HepG2 (cell line): ENCODE results near the gene RFC2. TPM values are rescaled to one million over a fixed set of nuclear protein-coding genes. Genes with fewer than 3 reads are reported as not detected.

Source experiments
- ATAC-seq: fragments of 200-7000 bp; cut with Tn5 transposase; 3 replicates; pipeline ENCODE4 v1.9.1; 2020; ENCODE audit warnings: mild to moderate bottlenecking, moderate library complexity
- BruUV-seq: library from RNA; stranded (reverse); fragments of 400-500 nt; replicated peaks from 2 replicates; lab custom pipeline; 2021; lab: Mats Ljungman, UMichigan
- CTCF ChIA-PET: fragments of 300-600 bp; formaldehyde crosslinking; extraction: SDS; loops from one replicate; lab custom pipeline; 2021; ENCODE audit warnings: low total read pairs, inconsistent platforms, low intra/inter-chr PET ratio; lab: Yijun Ruan, JAX
- POLR2A ChIA-PET: fragments of 350-600 bp; sonication (Branson Sonifier 250); formaldehyde crosslinking; loops from one replicate; lab custom pipeline; 2020; ENCODE audit warnings: antibody characterized with exemption, inconsistent platforms; lab: Yijun Ruan, JAX
- DNase-seq: peaks from one replicate; pipeline ENCODE4 v3.0.0-alpha.2; 2015; ENCODE audit warnings: low spot score
- FAIRE-seq: peaks from 3 replicates; lab custom pipeline; 2011; peaks lifted over from hg19 to GRCh38; lab: Jason Lieb, UNC
- H2AFZ ChIP-seq: one replicate; pipeline ENCODE4 v1.6.1; 2011; ENCODE audit warnings: low read length, inconsistent platforms
- H3K27ac ChIP-seq: fragments of 300-600 bp; 3 replicates; pipeline ENCODE4 v1.8.0; 2011; ENCODE audit warnings: mixed run types, mild to moderate bottlenecking, mixed read lengths, low read length, inconsistent platforms; ENCODE audit not compliant: insufficient read depth; ENCODE audit errors: extremely low read length
- H3K27me3 ChIP-seq, 2 experiments: fragments of 200-600 bp in 1 of 2; 2 replicates in 1 of 2; 3 replicates in 1 of 2; pipeline versions ENCODE4 v1.6.0 to v1.8.0; 2011; ENCODE audit warnings: low read length in 2 of 2, mild to moderate bottlenecking in 2 of 2, moderate library complexity in 2 of 2, inconsistent platforms in 1 of 2; ENCODE audit not compliant: insufficient read depth in 2 of 2, control insufficient read depth in 1 of 2
- H3K36me3 ChIP-seq, 2 experiments: fragments of 200-600 bp in 1 of 2; replicated peaks in 1 of 2; 2 replicates in 1 of 2; 3 replicates in 1 of 2; pipeline versions ENCODE4 v1.5.1 to v1.8.0; 2011; ENCODE audit warnings: low read length in 2 of 2, inconsistent platforms in 1 of 2; ENCODE audit not compliant: insufficient read depth in 2 of 2, control insufficient read depth in 1 of 2
- H3K4me1 ChIP-seq: 2 replicates; pipeline ENCODE4 v1.5.1; 2012; ENCODE audit warnings: low read length, inconsistent platforms; ENCODE audit not compliant: insufficient read depth
- H3K4me2 ChIP-seq: 2 replicates; pipeline ENCODE4 v1.6.0; 2011; ENCODE audit warnings: low read depth, low read length, inconsistent platforms
- H3K4me3 ChIP-seq, 3 experiments: fragments of 200-600 bp in 1 of 3; sonication (generic), shearing (Covaris generic) in 1 of 3; replicated peaks in 1 of 3; 2 replicates each; pipeline ENCODE4 v1.5.1; 2011 to 2016; ENCODE audit warnings: low read length in 3 of 3, inconsistent platforms in 2 of 3, low read depth in 2 of 3, mild to moderate bottlenecking in 2 of 3, control low read depth in 1 of 3, mixed read lengths in 1 of 3; ENCODE audit not compliant: insufficient read depth in 1 of 3
- H3K79me2 ChIP-seq: one replicate; pipeline ENCODE4 v1.6.1; 2011; ENCODE audit warnings: low read length, inconsistent platforms; ENCODE audit not compliant: insufficient read depth
- H3K9ac ChIP-seq: 2 replicates; pipeline ENCODE4 v1.6.0; 2011; ENCODE audit warnings: mild to moderate bottlenecking, low read depth, low read length, inconsistent platforms; ENCODE audit not compliant: insufficient read depth
- H3K9me3 ChIP-seq: 2 replicates; pipeline ENCODE4 v1.5.1; 2012; ENCODE audit warnings: mild to moderate bottlenecking, low read length
- H4K20me1 ChIP-seq: 2 replicates; pipeline ENCODE4 v1.6.0; 2011; ENCODE audit warnings: inconsistent platforms, mild to moderate bottlenecking, low read length, moderate library complexity; ENCODE audit not compliant: insufficient read depth
- ATF2 ChIP-seq: sonication (generic); formaldehyde crosslinking; IDR thresholded peaks from 2 replicates; pipeline ENCODE4 v1.4.0; 2020; ENCODE audit warnings: missing genetic modification reagents
- CHD4 ChIP-seq: fragments of 200-600 bp; sonication (generic); IDR thresholded peaks from 2 replicates; pipeline ENCODE4 v1.7.0; 2017; ENCODE audit warnings: mild to moderate bottlenecking, low read length, borderline replicate concordance
- DPF2 ChIP-seq: sonication (generic); formaldehyde crosslinking; IDR thresholded peaks from 2 replicates; pipeline ENCODE4 v1.4.0; 2020; ENCODE audit warnings: mild to moderate bottlenecking, low read depth, missing genetic modification reagents, borderline replicate concordance
- HOXD1 ChIP-seq: sonication (generic); formaldehyde crosslinking; IDR thresholded peaks from 2 replicates; pipeline ENCODE4 v1.5.0; 2020; ENCODE audit warnings: missing genetic modification reagents
- SP5 ChIP-seq: IDR thresholded peaks from 2 replicates; pipeline ENCODE4 v1.6.1; 2016; ENCODE audit warnings: low read depth, borderline replicate concordance
- XRCC5 ChIP-seq: fragments of 200-400 bp; formaldehyde crosslinking; optimal IDR thresholded peaks from 2 replicates; pipeline ENCODE3; 2017; ENCODE audit warnings: mild to moderate bottlenecking, low read length
- ZBTB3 ChIP-seq: sonication (generic); formaldehyde crosslinking; IDR thresholded peaks from 2 replicates; pipeline ENCODE4 v1.4.0; 2020; ENCODE audit warnings: low read depth, mild to moderate bottlenecking, moderate library complexity, missing genetic modification reagents, borderline replicate concordance
- ZNF232 ChIP-seq: sonication (generic); formaldehyde crosslinking; IDR thresholded peaks from 2 replicates; pipeline ENCODE4 v1.4.0; 2020; ENCODE audit warnings: missing genetic modification reagents, borderline replicate concordance
- ZNF329 ChIP-seq: sonication (generic); formaldehyde crosslinking; IDR thresholded peaks from 2 replicates; pipeline ENCODE4 v1.9.0; 2021; ENCODE audit warnings: low read depth, mild to moderate bottlenecking, missing genetic modification reagents
- WGBS: methylation state at CpG from one replicate; pipeline ENCODE4 v1.1.6; 2017; ENCODE audit warnings: low lambda C conversion rate; 5-methylcytosine and 5-hydroxymethylcytosine counted together
- in situ Hi-C: cut with HindIII; loops from 2 replicates; pipeline ENCODE4 v1.10.0; 2017; ENCODE audit warnings: low pct_unique_long_range_greater_than_20kb; ENCODE audit not compliant: extremely low pct_ligation_motif_present
- intact Hi-C: fragments of 100-400 bp; cut with micrococcal nuclease; formaldehyde crosslinking; loops from one replicate; pipeline ENCODE4 v1.10.0; 2022; ENCODE audit not compliant: unreplicated experiment
- polyA plus RNA-seq, 8 experiments: library from polyadenylated mRNA; depleted of rRNA in 3 of 8; stranded (reverse) in 7 of 8; unstranded in 1 of 8; fragments of >200 nt; fragmentation: Illumina TruSeq in 4 of 8; extraction: Trizol in 4 of 8; gene quantifications; 2 replicates each; pipeline versions ENCODE4 v1.2.1 to v1.2.3, GENCODE V29; 2011 to 2016; ENCODE audit warnings: low read depth in 4 of 8, missing spikeins in 1 of 8, mixed read lengths in 1 of 8; ENCODE audit not compliant: insufficient read depth in 1 of 8
- total RNA-seq, 5 experiments: library from RNA; depleted of rRNA; stranded (reverse); fragments of >200 nt; fragmentation: Illumina TruSeq; extraction: Trizol; gene quantifications; 2 replicates each; pipeline ENCODE4 v1.2.3, GENCODE V29; 2016; ENCODE audit warnings: low read depth in 1 of 5
- TF ChIP-seq, protein P1 (sequence below): sonication (generic); formaldehyde crosslinking; IDR thresholded peaks from one replicate; pipeline ENCODE4 v1.5.1; 2020; ENCODE audit warnings: mild to moderate bottlenecking, missing genetic modification reagents; ENCODE audit errors: not compliant biosample characterization

The RFC2 gene
- total and polyA plus RNA-seq, 2 of the 13 experiments (the other 11 are each of a cell fraction or from before 2014, with no cell fraction given) = 14.6 to 43.5 TPM

DNA sequence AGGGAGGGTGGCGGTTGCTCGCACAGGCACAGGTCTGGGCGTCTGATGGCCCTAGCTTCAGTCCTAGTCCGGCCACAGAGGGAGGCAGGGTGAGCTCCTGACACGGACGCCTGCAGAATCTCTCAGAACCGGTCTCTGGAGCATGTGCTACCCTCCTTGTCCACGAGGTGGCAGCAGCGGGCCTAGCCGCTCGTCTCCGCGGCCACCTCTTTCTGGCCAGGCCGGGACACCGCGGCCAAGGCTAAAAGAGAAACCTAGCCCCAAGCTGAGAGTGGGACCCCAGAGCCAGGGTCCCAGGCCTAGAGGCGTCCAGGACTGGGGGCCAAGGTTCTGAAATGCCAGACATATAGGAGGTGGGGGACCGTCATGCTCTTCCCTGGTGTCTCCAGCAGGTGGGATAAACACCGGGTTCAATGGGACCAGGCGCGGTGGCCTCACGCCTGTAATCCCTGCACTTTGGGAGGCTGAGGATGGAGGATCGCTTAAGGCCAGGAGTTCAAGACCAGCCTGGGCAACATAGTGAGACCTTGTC, 47.5 kb downstream of the RFC2 start:
- POLR2A ChIA-PET = interaction anchor here (1.0 to 1.2 kb wide), 2 partner anchors 14 to 194 kb away, joined by 5 to 6 read pairs; no protein-coding TSS in a partner anchor
- Histone ChIP-seq H3K9me3 (no peaks in the 10 kb centered on the region), H3K79me2 (no peaks in the 10 kb centered on the region), H3K36me3 (no peaks in the 10 kb centered on the region), H3K9ac (no peak overlapping the region), H3K27ac (no peak overlapping the region), H2AFZ (no peak overlapping the region), H3K4me3 (peak overlapping the region in 2 of 3 experiments; percentile 38 to 62; a peak in 3 of 6 replicates), H3K4me1 (0 out of 2 replicates have a peak, but pooled peaks cover 5% of the 10 kb centered on the region), H3K27me3 (no peaks in the 10 kb centered on the region), H3K4me2 (peak overlapping the region; percentile 87), H4K20me1 (no peaks in the 10 kb centered on the region)
- ATAC-seq (peak; percentile 78), DNase-seq (peak; percentile 61), FAIRE-seq (peak; percentile 57)
- in situ Hi-C loops (loop anchor here (5.0 to 25.0 kb wide), 2 partner anchors 196 to 356 kb away; no protein-coding TSS in a partner anchor), intact Hi-C loops (loop anchor here (1.0 to 10.0 kb wide), 3 partner anchors 58 to 195 kb away; no protein-coding TSS in a partner anchor)
- 23% methylated on average over 7 of the region's 23 CpGs for WGBS
- no TSS peak for BruUV-seq
- CTCF ChIA-PET = interaction anchor here (1.3 to 3.6 kb wide), 2 partner anchors 14 to 194 kb away, joined by 5 to 47 read pairs; no protein-coding TSS in a partner anchor
- TF ChIP-seq ZBTB3 (CRISPR knock-in tag) (no peak), ZNF329 (CRISPR knock-in tag) (no peak), CHD4 (peak; percentile 66; the same call in 1 of the 2 replicates), ATF2 (no peak), XRCC5 (peak; percentile 61), ZNF232 (CRISPR knock-in tag) (0 out of 2 replicates have a peak, but pooled peaks have one; percentile 1), SP5 (CRISPR knock-in tag) (no peak), DPF2 (CRISPR knock-in tag) (no peak), HOXD1 (CRISPR knock-in tag) (no peak)
- TF ChIP-seq, protein P1, sequence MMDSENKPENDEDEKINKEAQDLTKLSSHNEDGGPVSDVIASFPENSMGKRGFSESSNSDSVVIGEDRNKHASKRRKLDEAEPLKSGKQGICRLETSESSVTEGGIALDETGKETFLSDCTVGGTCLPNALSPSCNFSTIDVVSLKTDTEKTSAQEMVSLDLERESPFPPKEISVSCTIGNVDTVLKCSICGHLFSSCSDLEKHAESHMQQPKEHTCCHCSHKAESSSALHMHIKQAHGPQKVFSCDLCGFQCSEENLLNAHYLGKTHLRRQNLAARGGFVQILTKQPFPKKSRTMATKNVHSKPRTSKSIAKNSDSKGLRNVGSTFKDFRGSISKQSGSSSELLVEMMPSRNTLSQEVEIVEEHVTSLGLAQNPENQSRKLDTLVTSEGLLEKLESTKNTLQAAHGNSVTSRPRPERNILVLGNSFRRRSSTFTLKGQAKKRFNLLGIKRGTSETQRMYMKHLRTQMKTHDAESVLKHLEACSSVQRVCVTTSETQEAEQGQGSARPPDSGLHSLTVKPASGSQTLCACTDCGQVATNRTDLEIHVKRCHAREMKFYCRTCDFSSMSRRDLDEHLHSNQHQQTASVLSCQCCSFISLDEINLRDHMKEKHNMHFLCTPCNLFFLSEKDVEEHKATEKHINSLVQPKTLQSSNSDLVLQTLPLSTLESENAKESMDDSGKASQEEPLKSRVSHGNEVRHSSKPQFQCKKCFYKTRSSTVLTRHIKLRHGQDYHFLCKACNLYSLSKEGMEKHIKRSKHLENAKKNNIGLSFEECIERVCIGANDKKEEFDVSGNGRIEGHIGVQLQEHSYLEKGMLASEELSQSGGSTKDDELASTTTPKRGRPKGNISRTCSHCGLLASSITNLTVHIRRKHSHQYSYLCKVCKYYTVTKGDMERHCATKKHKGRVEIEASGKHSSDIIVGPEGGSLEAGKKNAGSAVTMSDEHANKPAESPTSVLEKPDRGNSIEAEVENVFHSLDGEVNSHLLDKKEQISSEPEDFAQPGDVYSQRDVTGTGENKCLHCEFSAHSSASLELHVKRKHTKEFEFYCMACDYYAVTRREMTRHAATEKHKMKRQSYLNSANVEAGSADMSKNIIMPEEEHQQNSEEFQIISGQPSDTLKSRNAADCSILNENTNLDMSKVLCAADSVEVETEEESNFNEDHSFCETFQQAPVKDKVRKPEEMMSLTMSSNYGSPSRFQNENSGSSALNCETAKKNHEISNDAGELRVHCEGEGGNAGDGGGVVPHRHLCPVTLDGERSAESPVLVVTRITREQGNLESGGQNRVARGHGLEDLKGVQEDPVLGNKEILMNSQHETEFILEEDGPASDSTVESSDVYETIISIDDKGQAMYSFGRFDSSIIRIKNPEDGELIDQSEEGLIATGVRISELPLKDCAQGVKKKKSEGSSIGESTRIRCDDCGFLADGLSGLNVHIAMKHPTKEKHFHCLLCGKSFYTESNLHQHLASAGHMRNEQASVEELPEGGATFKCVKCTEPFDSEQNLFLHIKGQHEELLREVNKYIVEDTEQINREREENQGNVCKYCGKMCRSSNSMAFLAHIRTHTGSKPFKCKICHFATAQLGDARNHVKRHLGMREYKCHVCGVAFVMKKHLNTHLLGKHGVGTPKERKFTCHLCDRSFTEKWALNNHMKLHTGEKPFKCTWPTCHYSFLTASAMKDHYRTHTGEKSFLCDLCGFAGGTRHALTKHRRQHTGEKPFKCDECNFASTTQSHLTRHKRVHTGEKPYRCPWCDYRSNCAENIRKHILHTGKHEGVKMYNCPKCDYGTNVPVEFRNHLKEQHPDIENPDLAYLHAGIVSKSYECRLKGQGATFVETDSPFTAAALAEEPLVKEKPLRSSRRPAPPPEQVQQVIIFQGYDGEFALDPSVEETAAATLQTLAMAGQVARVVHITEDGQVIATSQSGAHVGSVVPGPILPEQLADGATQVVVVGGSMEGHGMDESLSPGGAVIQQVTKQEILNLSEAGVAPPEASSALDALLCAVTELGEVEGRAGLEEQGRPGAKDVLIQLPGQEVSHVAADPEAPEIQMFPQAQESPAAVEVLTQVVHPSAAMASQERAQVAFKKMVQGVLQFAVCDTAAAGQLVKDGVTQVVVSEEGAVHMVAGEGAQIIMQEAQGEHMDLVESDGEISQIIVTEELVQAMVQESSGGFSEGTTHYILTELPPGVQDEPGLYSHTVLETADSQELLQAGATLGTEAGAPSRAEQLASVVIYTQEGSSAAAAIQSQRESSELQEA (CRISPR knock-in tag) = peak; percentile 52
